Keratinocyte (primary cell): ENCODE measurements around the gene SYDE2.

Experiments used
- EZH2 ChIP-seq: IDR thresholded peaks from one replicate; pipeline ENCODE4 v1.6.1; 2012; ENCODE audit warnings: inconsistent platforms, mild to moderate bottlenecking, low read length, moderate library complexity
- TF ChIP-seq, protein P1 (sequence below), 3 experiments: IDR thresholded peaks in 1 of 3; conservative IDR thresholded peaks in 1 of 3; optimal IDR thresholded peaks in 1 of 3; 2 replicates in 2 of 3; 3 replicates in 1 of 3; pipeline versions ENCODE3 to v1.5.1; 2011; ENCODE audit warnings: low read length in 3 of 3, mild to moderate bottlenecking in 3 of 3, moderate library complexity in 2 of 3, control low read depth in 1 of 3, inconsistent platforms in 1 of 3; ENCODE audit not compliant: insufficient read depth in 2 of 3; ENCODE audit errors: extremely low read depth in 1 of 3

- no peak for TF ChIP-seq EZH2
- TF ChIP-seq, protein P1, sequence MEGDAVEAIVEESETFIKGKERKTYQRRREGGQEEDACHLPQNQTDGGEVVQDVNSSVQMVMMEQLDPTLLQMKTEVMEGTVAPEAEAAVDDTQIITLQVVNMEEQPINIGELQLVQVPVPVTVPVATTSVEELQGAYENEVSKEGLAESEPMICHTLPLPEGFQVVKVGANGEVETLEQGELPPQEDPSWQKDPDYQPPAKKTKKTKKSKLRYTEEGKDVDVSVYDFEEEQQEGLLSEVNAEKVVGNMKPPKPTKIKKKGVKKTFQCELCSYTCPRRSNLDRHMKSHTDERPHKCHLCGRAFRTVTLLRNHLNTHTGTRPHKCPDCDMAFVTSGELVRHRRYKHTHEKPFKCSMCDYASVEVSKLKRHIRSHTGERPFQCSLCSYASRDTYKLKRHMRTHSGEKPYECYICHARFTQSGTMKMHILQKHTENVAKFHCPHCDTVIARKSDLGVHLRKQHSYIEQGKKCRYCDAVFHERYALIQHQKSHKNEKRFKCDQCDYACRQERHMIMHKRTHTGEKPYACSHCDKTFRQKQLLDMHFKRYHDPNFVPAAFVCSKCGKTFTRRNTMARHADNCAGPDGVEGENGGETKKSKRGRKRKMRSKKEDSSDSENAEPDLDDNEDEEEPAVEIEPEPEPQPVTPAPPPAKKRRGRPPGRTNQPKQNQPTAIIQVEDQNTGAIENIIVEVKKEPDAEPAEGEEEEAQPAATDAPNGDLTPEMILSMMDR (optimal IDR thresholded peaks at IDR 0.05 in 1 of 3, IDR thresholded peaks at IDR 0.05 in 1 of 3, conservative IDR thresholded peaks at IDR 0.05 in 1 of 3; ENCODE audit: extremely low read depth in 1 of 3, insufficient read depth in 2 of 3, low read length in 3 of 3) = no peak
These were observed 72.5 kb downstream of the SYDE2 start for GRCh38 chr1:85128316-85128715.
